IPS DF 19.7 (cell line): ENCODE data around the gene PKHD1.

Experiments
- DNase-seq: peaks from one replicate; pipeline ENCODE4 v3.0.0-alpha.2; 2013; ENCODE audit warnings: low read depth, low spot score

PKHD1 gene

GRCh38 chr6:51704932-51705540 lies 382.4 kb downstream of the PKHD1 start:
- DNase-seq = no peak

DNA sequence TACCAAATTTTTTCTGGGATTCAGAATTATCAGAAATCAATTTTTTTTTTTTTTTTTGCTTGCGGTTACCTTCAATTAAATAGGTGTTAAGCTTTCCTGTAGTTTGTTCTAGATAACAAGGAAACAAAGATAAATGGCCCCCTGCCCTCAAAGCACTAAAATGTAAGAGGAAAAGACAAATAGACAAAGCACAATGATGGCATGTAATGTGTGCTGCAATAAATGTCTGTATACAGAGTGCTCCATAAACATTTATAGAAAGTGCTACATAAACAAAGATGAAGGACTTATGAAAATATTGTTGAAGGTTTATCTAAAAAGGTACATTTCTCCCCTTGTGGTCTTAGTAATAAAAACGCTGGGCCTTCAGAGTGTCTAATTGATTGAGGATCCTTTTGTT lies 384.6 kb downstream of the PKHD1 start:
- DNase-seq = no peak

GRCh38 chr6:51684603-51685002 lies 402.8 kb downstream of the PKHD1 start:
- no peak for DNase-seq

- DNase-seq = no peak
Observed at GRCh38 chr6:51684038-51684437, 403.4 kb downstream of the PKHD1 start.

DNA sequence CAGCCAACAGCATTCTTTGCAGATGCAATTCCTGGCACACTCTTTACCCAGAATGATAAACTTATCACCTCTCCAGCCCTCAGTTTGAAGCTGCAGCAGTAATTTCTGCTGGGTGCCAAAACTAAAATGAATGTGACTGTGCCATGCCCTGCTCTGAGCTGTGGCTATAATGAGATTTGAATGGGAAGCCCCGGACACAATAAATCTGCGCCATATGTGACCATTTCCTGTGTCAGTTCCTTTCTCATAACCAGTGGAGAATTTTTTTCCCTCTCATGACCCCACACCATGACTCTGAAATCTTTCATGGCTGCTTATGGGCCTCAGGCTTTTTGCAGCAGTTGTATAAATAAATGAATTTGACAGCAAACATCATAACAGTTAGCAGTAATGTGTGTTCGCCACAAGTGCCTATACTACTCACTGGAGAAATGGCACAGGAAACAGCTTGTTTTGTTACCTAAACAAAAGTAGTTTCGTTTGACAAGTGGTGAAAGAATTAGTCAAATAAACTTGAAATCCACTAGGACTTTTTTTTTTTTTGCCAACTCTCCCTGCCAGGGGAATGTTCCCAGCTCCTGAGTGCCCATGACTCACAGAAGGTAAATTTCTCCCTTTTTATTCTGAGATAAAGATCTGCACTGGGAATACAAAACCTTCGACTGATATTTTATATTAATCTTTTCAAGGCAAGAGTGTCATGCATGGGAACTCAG lies 408.4 kb downstream of the PKHD1 start:
- no peak for DNase-seq

DNA sequence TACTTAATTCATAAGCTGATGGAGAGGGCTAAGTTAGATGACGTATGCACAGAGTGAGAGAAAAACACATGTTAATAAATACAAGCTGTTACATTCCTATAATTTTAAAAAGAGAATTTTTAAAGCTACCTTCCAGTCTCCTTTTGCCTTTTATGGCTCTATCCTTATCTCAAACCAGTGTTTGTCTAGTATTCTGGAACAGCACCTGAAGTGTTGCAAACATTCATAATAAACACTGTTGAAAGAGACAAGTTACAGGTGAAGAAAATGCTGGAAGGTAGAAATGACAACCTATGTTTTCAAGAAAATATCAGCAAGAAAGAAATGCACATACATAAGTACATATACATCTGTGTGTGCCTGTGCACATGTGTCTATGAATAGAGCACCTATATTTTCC lies 409.1 kb downstream of the PKHD1 start:
- DNase-seq = no peak

DNA sequence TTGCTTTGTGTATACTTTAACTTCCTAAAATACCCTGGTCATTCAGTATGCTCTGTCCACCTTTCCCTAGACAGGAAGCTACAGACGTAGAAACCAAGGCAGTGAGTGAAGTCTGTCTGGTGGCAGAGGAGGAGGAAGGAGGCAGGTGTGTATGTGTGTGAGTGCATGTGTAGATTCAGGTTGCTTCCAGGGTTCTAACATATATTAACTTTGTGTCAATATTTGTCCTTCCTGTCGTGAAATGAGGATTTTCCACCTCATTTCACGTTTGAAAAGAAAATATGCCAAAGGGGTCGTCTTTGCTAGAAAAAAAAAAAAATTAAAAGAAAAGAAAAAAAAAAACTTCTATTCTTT lies 411.5 kb downstream of the PKHD1 start:
- DNase-seq = no peak

DNA sequence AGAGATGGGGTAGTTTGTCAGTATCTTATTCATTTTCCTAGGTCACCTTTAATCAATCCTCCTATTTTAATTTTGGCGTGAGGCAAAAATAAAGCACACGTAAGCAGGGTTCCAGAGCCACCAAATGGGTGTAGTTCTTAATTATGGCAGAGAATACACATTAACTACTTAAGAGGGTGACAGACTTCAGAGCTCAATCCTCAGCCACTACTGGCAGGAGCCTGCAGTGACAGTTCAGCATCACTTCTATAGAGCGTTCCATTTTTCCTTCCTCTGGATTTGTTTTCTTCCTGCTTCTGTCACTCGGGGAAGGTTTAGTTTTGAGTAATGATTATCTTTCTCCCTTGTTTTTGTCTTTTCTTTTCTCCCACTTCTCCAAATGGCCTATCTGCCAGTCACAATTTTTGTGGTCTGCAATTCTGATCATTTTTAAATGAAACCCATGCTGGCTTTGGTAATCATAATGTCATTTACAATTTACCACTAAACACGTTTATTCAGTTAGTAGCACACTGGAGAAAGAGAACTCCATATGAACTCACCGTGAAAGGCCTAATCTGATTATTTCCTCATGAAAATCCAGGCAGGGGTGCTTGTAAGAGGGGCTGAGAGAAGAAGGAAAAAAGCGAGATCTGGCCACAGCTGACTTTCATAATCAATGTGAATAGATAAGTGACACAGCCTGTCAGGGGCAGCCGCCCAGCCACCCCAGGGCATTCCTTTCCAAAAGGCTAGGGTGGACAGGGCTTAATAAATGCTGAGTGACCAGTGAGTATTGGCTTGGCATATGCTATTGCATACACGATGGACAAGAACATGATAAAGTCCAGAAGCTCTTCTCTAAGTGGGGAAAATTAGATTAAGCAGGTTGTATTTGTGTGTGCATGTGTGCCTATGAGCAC lies 412.1 kb downstream of the PKHD1 start:
- DNase-seq = no peak

DNA sequence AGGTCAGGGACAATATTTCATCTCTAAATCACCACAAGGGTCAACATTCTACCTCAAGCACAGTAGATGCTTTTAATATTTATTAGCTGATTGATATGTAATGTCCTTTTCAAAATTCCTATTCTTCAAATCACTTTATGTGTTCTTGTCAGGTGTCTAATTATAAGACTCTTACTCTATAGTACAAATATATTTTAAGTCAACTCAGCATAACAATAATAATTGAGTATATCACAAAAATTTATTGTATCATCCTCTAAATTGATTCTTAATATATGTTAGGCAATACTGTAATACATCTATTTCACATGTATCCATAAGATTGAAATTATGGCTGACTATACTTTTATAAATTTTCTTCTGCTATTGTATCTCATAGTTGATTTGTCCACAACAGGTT lies 423.9 kb downstream of the PKHD1 start:
- DNase-seq = no peak

DNA sequence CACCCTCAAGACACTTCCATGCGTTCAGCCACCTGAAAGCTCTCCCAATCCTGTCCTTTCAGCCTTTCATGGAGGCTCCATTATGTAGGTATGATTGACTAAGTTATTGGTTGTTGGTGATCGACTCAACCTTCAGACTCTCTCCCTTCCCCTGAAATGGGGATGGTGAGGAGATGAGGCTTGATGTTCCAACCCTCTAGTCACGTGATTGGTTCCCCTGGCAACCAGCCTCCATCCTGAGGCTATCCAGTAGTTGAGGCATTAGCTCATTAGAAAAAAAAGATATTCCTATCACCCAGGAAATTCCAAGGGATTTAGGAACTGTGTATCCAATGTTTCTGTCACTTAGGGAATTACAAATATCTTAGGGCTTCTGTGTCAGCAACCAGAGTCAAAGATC lies 426.6 kb downstream of the PKHD1 start:
- DNase-seq = no peak

DNA sequence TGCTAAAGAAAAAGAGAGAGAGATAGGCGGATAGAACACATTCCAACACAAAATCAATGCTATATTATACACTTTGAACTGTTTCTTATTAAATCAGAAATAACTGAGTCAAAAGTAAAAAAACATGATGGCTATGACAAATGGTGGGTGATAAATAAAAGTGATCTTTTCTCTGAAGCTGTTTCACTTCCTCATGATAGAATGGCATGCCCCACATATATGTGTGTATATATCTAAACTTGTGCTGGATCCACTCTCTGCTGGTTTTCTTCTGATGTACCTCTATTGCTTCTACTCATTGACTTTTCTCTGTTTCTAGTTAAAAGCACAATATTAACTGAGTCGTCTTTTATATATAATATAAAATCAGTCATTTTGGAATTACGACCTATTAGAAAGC lies 429.9 kb downstream of the PKHD1 start:
- DNase-seq = no peak

DNA sequence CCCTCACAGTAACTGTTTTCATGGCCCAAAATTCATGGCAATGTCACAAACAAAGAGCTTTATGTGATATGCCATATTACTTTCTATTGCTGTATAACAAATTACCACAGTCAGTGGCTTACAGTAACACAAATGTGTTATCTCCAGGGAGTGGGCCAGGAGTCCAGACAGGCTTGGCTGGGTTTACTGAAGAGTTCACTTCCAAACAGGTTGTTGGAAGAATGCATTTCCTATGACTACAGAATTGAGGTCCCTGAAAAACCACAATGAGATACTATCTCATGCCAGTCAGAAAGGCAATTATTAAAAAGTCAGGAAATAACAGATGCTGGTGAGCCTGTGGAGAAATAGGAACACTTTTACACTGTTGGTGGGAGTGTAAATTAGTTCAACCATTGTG lies 431.9 kb downstream of the PKHD1 start:
- no peak for DNase-seq

GRCh38 chr6:51654647-51655046 lies 432.8 kb downstream of the PKHD1 start:
- no peak for DNase-seq

DNA sequence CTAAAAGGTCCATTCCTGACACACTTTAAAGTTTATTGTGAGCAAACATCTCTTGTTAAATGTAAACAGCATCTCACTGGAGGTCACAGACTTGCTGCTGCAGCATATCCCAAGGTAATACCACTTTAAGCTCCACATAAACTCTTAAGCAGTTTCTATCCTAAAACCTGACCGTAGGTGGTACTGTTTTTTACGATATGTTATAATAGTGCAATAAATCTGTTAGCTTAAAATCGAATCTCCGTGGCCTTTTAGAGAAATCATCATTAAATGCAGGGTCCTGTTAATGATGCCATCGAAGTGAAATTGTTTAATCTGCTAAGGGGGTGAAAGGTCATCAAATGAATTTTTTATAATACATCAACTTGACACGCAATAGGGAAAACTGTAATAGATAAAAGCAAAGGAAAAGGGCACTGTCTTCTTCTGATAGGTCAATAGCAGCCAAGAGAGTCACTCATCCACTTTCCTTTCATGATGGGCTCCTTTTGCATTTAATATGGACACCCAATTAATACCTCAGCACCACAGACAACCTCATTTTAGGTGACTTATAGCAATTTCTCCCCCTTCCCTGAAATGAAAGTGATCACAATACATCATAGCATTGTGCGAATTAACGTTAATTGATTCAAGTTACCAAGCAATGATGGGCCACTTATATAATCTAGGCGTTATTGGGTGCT lies 436.1 kb downstream of the PKHD1 start:
- DNase-seq = no peak

GRCh38 chr6:51648774-51649173 lies 438.6 kb downstream of the PKHD1 start:
- no peak for DNase-seq

DNA sequence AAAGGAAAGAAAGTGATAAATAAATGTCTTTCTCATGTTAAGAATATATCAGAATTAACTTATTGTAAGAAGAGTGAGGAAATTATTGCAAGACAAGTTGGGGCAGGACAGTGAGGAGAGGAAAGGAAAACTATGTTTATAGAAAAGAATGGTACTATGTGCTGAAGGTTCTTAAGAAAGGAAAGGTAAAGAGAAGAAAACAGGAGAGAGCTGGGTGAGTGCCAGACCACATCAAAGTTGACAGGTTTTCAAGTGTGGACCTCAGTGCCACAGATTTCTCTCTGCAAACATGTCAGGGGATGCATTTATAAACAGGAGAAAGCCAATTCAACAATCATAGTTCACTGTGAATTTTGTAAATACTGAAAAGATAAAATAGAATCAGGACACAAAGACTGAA lies 439.2 kb downstream of the PKHD1 start:
- DNase-seq = no peak

- no peak for DNase-seq
Observed at GRCh38 chr6:51644426-51644825, 443.0 kb downstream of the PKHD1 start.

GRCh38 chr6:51640021-51640420 lies 447.4 kb downstream of the PKHD1 start:
- DNase-seq = no peak

GRCh38 chr6:51633424-51633823 lies 454.0 kb downstream of the PKHD1 start:
- DNase-seq = no peak

GRCh38 chr6:51630011-51630410 lies 457.4 kb downstream of the PKHD1 start:
- DNase-seq = no peak

DNA sequence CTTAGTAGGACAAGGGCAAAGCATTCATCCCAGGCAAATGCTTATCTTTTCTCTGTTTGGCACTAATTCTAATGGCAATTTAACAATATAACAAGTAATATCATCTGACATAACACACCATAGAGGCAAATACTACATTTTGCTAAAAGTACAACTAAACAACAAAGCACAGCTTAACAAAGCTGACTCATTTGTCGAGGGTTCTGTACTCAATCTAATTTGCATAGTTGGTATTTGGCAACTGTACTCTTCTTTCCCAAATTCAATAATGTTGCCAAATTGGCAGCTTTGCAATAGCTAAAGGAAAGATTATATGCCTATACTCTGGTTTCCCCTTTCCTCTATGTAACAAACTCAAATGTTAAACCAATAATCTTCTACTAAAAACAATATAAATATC lies 461.0 kb downstream of the PKHD1 start:
- no peak for DNase-seq

DNA sequence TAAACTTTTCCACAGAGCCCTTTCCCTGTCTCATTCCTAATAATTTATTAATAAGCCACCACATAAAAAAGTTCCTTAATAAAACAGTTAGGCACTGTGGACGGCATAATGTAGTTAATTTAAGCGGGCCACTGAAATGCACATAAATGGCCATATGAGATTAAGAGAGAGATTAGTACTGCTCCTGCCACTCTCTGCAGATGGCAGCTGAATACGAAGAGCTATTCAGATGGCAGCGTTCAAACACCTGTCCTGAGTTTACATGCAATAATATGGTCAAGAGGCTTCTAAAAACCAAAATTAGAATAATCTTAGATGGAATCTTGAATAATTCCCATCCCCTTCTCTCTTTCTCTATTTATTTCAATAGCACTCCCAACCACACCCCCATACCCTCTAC lies 461.8 kb downstream of the PKHD1 start:
- no peak for DNase-seq
